Prostate gland (tissue), 2 donors: ENCODE measurements around the gene DRG2. TPM values are rescaled to one million over a fixed set of nuclear protein-coding genes. Genes with fewer than 3 reads are reported as not detected.
A peak's percentile ranks its signal among the peaks of the same experiment; 100 is the strongest.

Source experiments
- DNase-seq: peaks from one replicate; pipeline ENCODE4 v3.0.0-alpha.2; 2019; ENCODE audit warnings: low spot score
- H3K27ac ChIP-seq, 2 donors: fragments of 200-600 bp; sonication (generic); 2 replicates each; pipeline ENCODE4 v1.5.1; 2017 to 2019
- H3K27me3 ChIP-seq: fragments of 200-600 bp; sonication (generic); replicated peaks from 2 replicates; pipeline ENCODE4 v1.5.1; 2019; ENCODE audit not compliant: insufficient read depth
- H3K36me3 ChIP-seq, 2 donors: fragments of 200-600 bp; sonication (generic); 1 replicate in 1 of 2; 2 replicates in 1 of 2; pipeline versions ENCODE4 v1.5.1 to v1.8.1; 2017 to 2019
- H3K4me1 ChIP-seq: fragments of 200-600 bp; sonication (generic); replicated peaks from 2 replicates; pipeline ENCODE4 v1.5.1; 2019
- H3K4me3 ChIP-seq, 2 donors: fragments of 200-600 bp; sonication (generic); 2 replicates each; pipeline ENCODE4 v1.5.1; 2017 to 2019
- H3K9me3 ChIP-seq: fragments of 200-600 bp; sonication (generic); 2 replicates; pipeline ENCODE4 v1.5.1; 2017
- CTCF ChIP-seq, 4 experiments: fragments of 200-600 bp in 2 of 4; fragments of 450-650 bp in 2 of 4; sonication (generic) in 2 of 4; IDR thresholded peaks; 1 replicate in 3 of 4; 2 replicates in 1 of 4; pipeline ENCODE4 v1.5.1; 2016 to 2019; ENCODE audit warnings: antibody characterized with exemption in 4 of 4, mild to moderate bottlenecking in 2 of 4, moderate library complexity in 2 of 4
- POLR2A ChIP-seq: fragments of 450-650 bp; IDR thresholded peaks from one replicate; pipeline ENCODE4 v1.6.1; 2016; ENCODE audit warnings: antibody characterized with exemption, mild to moderate bottlenecking
- POLR2AphosphoS5 ChIP-seq: sonication (generic); formaldehyde crosslinking; IDR thresholded peaks from one replicate; pipeline ENCODE4 v1.6.1; 2017; ENCODE audit warnings: antibody characterized with exemption
- WGBS: methylation state at CpG from one replicate; pipeline ENCODE4 v1.1.5; 2018; 5-methylcytosine and 5-hydroxymethylcytosine counted together
- intact Hi-C: fragments of 100-400 bp; cut with DNase I; formaldehyde crosslinking; loops from one replicate; pipeline ENCODE4 v1.14.2; 2022
- total RNA-seq, 2 donors: library from RNA; depleted of rRNA; stranded (reverse); fragments of >200 nt; gene quantifications; one replicate each; pipeline ENCODE4 v1.1.0, GENCODE V29; 2016

DRG2 gene
- total RNA-seq, 2 donors from 2014 or later: 44.1 to 56.9 TPM

- Histone ChIP-seq H3K27ac (no peak overlapping the region), H3K36me3 (no peaks in the 10 kb centered on the region), H3K27me3 (no peaks in the 10 kb centered on the region), H3K9me3 (no peaks in the 10 kb centered on the region), H3K4me1 (peaks cover 3% of the 10 kb centered on the region), H3K4me3 (no peak overlapping the region)
- DNase-seq: no peak
- intact Hi-C loops: no loop called here
- TF ChIP-seq POLR2A (no peak), CTCF (IDR thresholded peaks at IDR 0.05) (no peak), POLR2AphosphoS5 (no peak)
- 84% methylated on average over 3 of the region's 3 CpGs for WGBS
These were observed 41.9 kb upstream of the DRG2 start for GRCh38 chr17:18045691-18046350.

GRCh38 chr17:18055597-18055996 lies 32.2 kb upstream of the DRG2 start:
- intact Hi-C loops: no loop called here
- H3K36me3 ChIP-seq: peaks cover 0 to 6% of the 10 kb centered on the region in 2 donors
- no peak for DNase-seq
- no peaks in the 10 kb centered on the region for H3K9me3 ChIP-seq
- no peak for TF ChIP-seq POLR2A
- peak; percentile 59 for TF ChIP-seq POLR2AphosphoS5
- TF ChIP-seq CTCF (IDR thresholded peaks at IDR 0.05): no peak
- H3K4me1 ChIP-seq: no peaks in the 10 kb centered on the region
- H3K27ac ChIP-seq: no peak overlapping the region
- no peak overlapping the region for H3K4me3 ChIP-seq
- WGBS: 79% methylated on average over 6 of the region's 6 CpGs
- H3K27me3 ChIP-seq: no peaks in the 10 kb centered on the region

GRCh38 chr17:18056214-18056613 lies 31.5 kb upstream of the DRG2 start:
- Histone ChIP-seq H3K4me1 (no peaks in the 10 kb centered on the region), H3K4me3 (no peak overlapping the region), H3K27me3 (no peaks in the 10 kb centered on the region), H3K9me3 (no peaks in the 10 kb centered on the region), H3K27ac (no peak overlapping the region), H3K36me3 (peaks cover 0 to 6% of the 10 kb centered on the region in 2 donors)
- DNase-seq: no peak
- intact Hi-C loops: no loop called here
- TF ChIP-seq POLR2A: no peak
- TF ChIP-seq POLR2AphosphoS5: no peak
- TF ChIP-seq CTCF (IDR thresholded peaks at IDR 0.05): no peak
- 96% methylated on average over 3 of the region's 3 CpGs for WGBS

- Histone ChIP-seq H3K4me3 (no peak overlapping the region), H3K27me3 (no peaks in the 10 kb centered on the region), H3K27ac (no peak overlapping the region), H3K36me3 (peaks cover 0 to 6% of the 10 kb centered on the region in 2 donors), H3K4me1 (no peaks in the 10 kb centered on the region), H3K9me3 (no peaks in the 10 kb centered on the region)
- 83% methylated on average over 5 of the region's 5 CpGs for WGBS
- TF ChIP-seq POLR2AphosphoS5 (no peak), POLR2A (no peak), CTCF (IDR thresholded peaks at IDR 0.05) (no peak)
- DNase-seq: no peak
- intact Hi-C loops: no loop called here
These were observed 28.5 kb upstream of the DRG2 start for GRCh38 chr17:18059283-18059682.

- 78% methylated on average over 2 of the region's 2 CpGs for WGBS
- intact Hi-C loops: no loop called here
- peaks cover 0 to 1% of the 10 kb centered on the region in 2 donors for H3K36me3 ChIP-seq
These were observed 23.7 kb upstream of the DRG2 start for GRCh38 chr17:18064053-18064452.

More at GRCh38 chr17:18064053-18064452, 23.7 kb upstream of the DRG2 start:
- H3K4me1 ChIP-seq: no peaks in the 10 kb centered on the region
- no peak overlapping the region for H3K4me3 ChIP-seq
- no peaks in the 10 kb centered on the region for H3K9me3 ChIP-seq
- TF ChIP-seq POLR2AphosphoS5: no peak
- no peak for TF ChIP-seq POLR2A
- TF ChIP-seq CTCF (IDR thresholded peaks at IDR 0.05): no peak
- H3K27ac ChIP-seq: no peak overlapping the region
- H3K27me3 ChIP-seq: no peaks in the 10 kb centered on the region
- no peak for DNase-seq
